HG03558 (cell line): ENCODE results near the gene CBFA2T3.
A peak's percentile ranks its signal among the peaks of the same experiment; 100 is the strongest.

Experiments
- ATAC-seq: cut with Tn5 transposase; IDR thresholded peaks from one replicate; pipeline ENCODE4 v1.9.1; 2021; ENCODE audit warnings: moderate number of reproducible peaks; ENCODE audit not compliant: unreplicated experiment; ENCODE audit errors: extremely low read depth

Gene CBFA2T3

GRCh38 chr16:88870608-88871348 is 106.2 kb downstream of the CBFA2T3 start:
- ATAC-seq = no peak

- ATAC-seq = no peak
Observed at GRCh38 chr16:88869673-88869980, 107.4 kb downstream of the CBFA2T3 start.

- ATAC-seq = no peak
Observed at GRCh38 chr16:88868974-88869672, 107.9 kb downstream of the CBFA2T3 start.

- ATAC-seq = no peak
Observed at GRCh38 chr16:88867581-88868246, 109.3 kb downstream of the CBFA2T3 start.

GRCh38 chr16:88866151-88866920 is 110.7 kb downstream of the CBFA2T3 start, which contains the start of gene PABPN1L:
TSS of gene PABPN1L (minus strand) at chr16:88866660. CDS start at chr16:88866606, 54 bp downstream.
- ATAC-seq = no peak

GRCh38 chr16:88865742-88866141 is 111.3 kb downstream of the CBFA2T3 start:
- ATAC-seq = no peak

- ATAC-seq = no peak
Observed at GRCh38 chr16:88865310-88865709, 111.7 kb downstream of the CBFA2T3 start.

- ATAC-seq = no peak
Observed at GRCh38 chr16:88864521-88864920, 112.5 kb downstream of the CBFA2T3 start.

GRCh38 chr16:88864099-88864498 is 112.9 kb downstream of the CBFA2T3 start:
- ATAC-seq = no peak

- ATAC-seq = no peak
Observed at GRCh38 chr16:88863426-88863825, 113.6 kb downstream of the CBFA2T3 start.

- no peak for ATAC-seq
Observed at GRCh38 chr16:88862968-88863367, 114.0 kb downstream of the CBFA2T3 start.

GRCh38 chr16:88861359-88861758 is 115.6 kb downstream of the CBFA2T3 start:
- no peak for ATAC-seq

- ATAC-seq = no peak
Observed at GRCh38 chr16:88859381-88860091, 117.5 kb downstream of the CBFA2T3 start.

GRCh38 chr16:88857728-88858339 is 119.2 kb downstream of the CBFA2T3 start:
- ATAC-seq = no peak

- ATAC-seq = peak; percentile 55
Observed at GRCh38 chr16:88856828-88857727, 119.9 kb downstream of the CBFA2T3 start, which contains the start of the genes GALNS and TRAPPC2L. TSS of gene GALNS (minus strand) at chr16:88856947. CDS start at chr16:88856877, 70 bp downstream. TSS of gene TRAPPC2L (plus strand) at chr16:88857127. CDS start at chr16:88857151, 24 bp downstream.

- ATAC-seq = no peak
Observed at GRCh38 chr16:88856122-88856827, 120.7 kb downstream of the CBFA2T3 start.

GRCh38 chr16:88855736-88856121 is 121.3 kb downstream of the CBFA2T3 start:
- no peak for ATAC-seq

GRCh38 chr16:88855176-88855575 is 121.8 kb downstream of the CBFA2T3 start:
- no peak for ATAC-seq
